Keratinocyte (primary cell): ENCODE data around the gene TSTD1. TPM values are rescaled to one million over a fixed set of nuclear protein-coding genes. Genes with fewer than 3 reads are reported as not detected.

ENCODE experiments used
- polyA plus RNA-seq, 5 experiments: library from polyadenylated mRNA; depleted of rRNA in 3 of 5; stranded (reverse) in 3 of 5; stranded (forward) in 1 of 5; unstranded in 1 of 5; fragments of >200 nt; gene quantifications; 1 replicate in 1 of 5; 2 replicates in 3 of 5; 3 replicates in 1 of 5; pipeline versions ENCODE4 v1.2.1 to v1.2.3, GENCODE V29; 2011 to 2012; ENCODE audit warnings: missing spikeins in 2 of 5, low read depth in 1 of 5, low replicate concordance in 1 of 5
- small RNA-seq, 3 experiments: library from RNA; depleted of rRNA; stranded (forward); fragments of <200 nt; gene quantifications; one replicate each; pipeline ENCODE3, GENCODE V24; 2012; ENCODE audit warnings: low read depth in 3 of 3, low replicate concordance in 1 of 3; ENCODE audit not compliant: insufficient read length in 3 of 3

Gene TSTD1
- polyA plus RNA-seq, 1 donor (not counting 4 experiments of a cell fraction or from before 2014, with no cell fraction given), result 106 TPM

Small RNA genes within 50 kb of the gene (small RNA-seq; reads per million reads assigned to genes)
- 0 reads per million in 3 experiments for gene AL591806.2

Other genes with a start within 250 kb of the TSTD1 start
- not detected in 3 replicates for gene LY9, start 242.8 kb downstream of the TSTD1 start, polyA plus RNA-seq
- 0.12 TPM in 1 of 3 replicates, not detected in the others for gene CD244, start 176.1 kb downstream of the TSTD1 start, polyA plus RNA-seq
- not detected in 3 replicates for gene ITLN1, start 153.8 kb downstream of the TSTD1 start, polyA plus RNA-seq
- gene ITLN2, start 84.2 kb downstream of the TSTD1 start, polyA plus RNA-seq, result 0.22 to 0.59 TPM (median 0.39 TPM) in 3 replicates
- 201 to 259 TPM (median 224 TPM) in 3 replicates for gene F11R, start 17.8 kb downstream of the TSTD1 start, polyA plus RNA-seq
- 25.1 to 40.7 TPM (median 31.6 TPM) in 3 replicates for gene USF1, start 7.0 kb upstream of the TSTD1 start, polyA plus RNA-seq
- 0.05 to 0.45 TPM (median 0.16 TPM) in 3 replicates for gene ARHGAP30, start 30.9 kb upstream of the TSTD1 start, polyA plus RNA-seq
- 6.0 to 19.0 TPM (median 8.6 TPM) in 3 replicates for gene NECTIN4, start 50.6 kb upstream of the TSTD1 start, polyA plus RNA-seq
- gene KLHDC9, start 59.4 kb upstream of the TSTD1 start, polyA plus RNA-seq, result 0.32 to 0.73 TPM (median 0.54 TPM) in 3 replicates
- 106 to 228 TPM (median 184 TPM) in 3 replicates for gene PFDN2, start 79.1 kb upstream of the TSTD1 start, polyA plus RNA-seq
- 22.9 to 51.0 TPM (median 27.6 TPM) in 3 replicates for gene NIT1, start 79.1 kb upstream of the TSTD1 start, polyA plus RNA-seq
- gene DEDD, start 93.7 kb upstream of the TSTD1 start, polyA plus RNA-seq, result 29.3 to 49.9 TPM (median 33.0 TPM) in 3 replicates
- gene UFC1, start 115.0 kb upstream of the TSTD1 start, polyA plus RNA-seq, result 72.9 to 86.4 TPM (median 80.6 TPM) in 3 replicates
- gene USP21, start 120.5 kb upstream of the TSTD1 start, polyA plus RNA-seq, result 9.5 to 14.4 TPM (median 9.8 TPM) in 3 replicates
- gene PPOX, start 127.5 kb upstream of the TSTD1 start, polyA plus RNA-seq, result 12.2 to 24.6 TPM (median 17.1 TPM) in 3 replicates
- 19.1 to 24.8 TPM (median 21.1 TPM) in 3 replicates for gene B4GALT3, start 138.5 kb upstream of the TSTD1 start, polyA plus RNA-seq
- gene ADAMTS4, start 160.1 kb upstream of the TSTD1 start, polyA plus RNA-seq, result 0.22 to 0.36 TPM (median 0.35 TPM) in 3 replicates
- 105 to 136 TPM (median 135 TPM) in 3 replicates for gene NDUFS2, start 163.4 kb upstream of the TSTD1 start, polyA plus RNA-seq
- 0.51 to 1.2 TPM (median 0.62 TPM) in 3 replicates for gene FCER1G, start 176.3 kb upstream of the TSTD1 start, polyA plus RNA-seq
- not detected in 3 replicates for gene APOA2, start 184.7 kb upstream of the TSTD1 start, polyA plus RNA-seq
- 14.4 to 18.2 TPM (median 17.5 TPM) in 3 replicates for gene TOMM40L, start 187.1 kb upstream of the TSTD1 start, polyA plus RNA-seq
- gene NR1I3, start 199.2 kb upstream of the TSTD1 start, polyA plus RNA-seq, result not detected in 3 replicates
- 0.04 to 0.24 TPM in 2 of 3 replicates, not detected in the other for gene PCP4L1, start 219.8 kb upstream of the TSTD1 start, polyA plus RNA-seq